HG03442 (cell line): ENCODE measurements around the gene ALKBH5.
A peak's percentile ranks its signal among the peaks of the same experiment; 100 is the strongest.

ENCODE experiments used
- ATAC-seq: cut with Tn5 transposase; IDR thresholded peaks from one replicate; pipeline ENCODE4 v1.9.1; 2021; ENCODE audit warnings: mild to moderate bottlenecking, moderate library complexity; ENCODE audit not compliant: unreplicated experiment

ALKBH5 gene

DNA sequence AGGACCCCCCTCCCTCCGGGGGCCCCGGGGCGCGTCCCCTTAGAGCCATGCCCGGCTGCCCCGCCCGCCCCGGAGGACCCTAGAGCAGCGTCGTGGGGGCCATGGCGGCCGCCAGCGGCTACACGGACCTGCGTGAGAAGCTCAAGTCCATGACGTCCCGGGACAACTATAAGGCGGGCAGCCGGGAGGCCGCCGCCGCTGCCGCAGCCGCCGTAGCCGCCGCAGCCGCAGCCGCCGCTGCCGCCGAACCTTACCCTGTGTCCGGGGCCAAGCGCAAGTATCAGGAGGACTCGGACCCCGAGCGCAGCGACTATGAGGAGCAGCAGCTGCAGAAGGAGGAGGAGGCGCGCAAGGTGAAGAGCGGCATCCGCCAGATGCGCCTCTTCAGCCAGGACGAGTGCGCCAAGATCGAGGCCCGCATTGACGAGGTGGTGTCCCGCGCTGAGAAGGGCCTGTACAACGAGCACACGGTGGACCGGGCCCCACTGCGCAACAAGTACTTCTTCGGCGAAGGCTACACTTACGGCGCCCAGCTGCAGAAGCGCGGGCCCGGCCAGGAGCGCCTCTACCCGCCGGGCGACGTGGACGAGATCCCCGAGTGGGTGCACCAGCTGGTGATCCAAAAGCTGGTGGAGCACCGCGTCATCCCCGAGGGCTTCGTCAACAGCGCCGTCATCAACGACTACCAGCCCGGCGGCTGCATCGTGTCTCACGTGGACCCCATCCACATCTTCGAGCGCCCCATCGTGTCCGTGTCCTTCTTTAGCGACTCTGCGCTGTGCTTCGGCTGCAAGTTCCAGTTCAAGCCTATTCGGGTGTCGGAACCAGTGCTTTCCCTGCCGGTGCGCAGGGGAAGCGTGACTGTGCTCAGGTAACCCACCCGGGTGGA, 759 bp downstream of the ALKBH5 start:
- ATAC-seq, result peak; percentile 5

DNA sequence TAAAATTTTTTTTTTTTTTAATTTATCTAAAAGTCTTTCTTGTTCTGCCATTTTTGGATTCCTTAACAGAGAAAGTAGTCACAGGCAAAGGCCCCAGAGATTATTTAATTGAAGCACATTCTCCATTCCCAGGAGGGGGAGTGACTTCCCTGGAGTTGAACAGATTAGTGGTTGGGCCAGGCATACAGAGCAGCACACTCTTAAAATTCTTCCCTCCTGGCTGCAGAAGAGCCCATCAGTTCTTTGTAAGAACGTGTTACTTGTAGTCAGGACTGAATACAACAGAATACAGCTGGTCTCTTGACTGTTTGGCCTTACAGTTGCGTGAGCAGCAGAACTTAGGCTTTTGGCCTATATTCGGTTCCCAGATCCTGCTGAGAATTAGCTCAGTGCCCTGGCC, 1.8 kb downstream of the ALKBH5 start:
- ATAC-seq, result no peak

DNA sequence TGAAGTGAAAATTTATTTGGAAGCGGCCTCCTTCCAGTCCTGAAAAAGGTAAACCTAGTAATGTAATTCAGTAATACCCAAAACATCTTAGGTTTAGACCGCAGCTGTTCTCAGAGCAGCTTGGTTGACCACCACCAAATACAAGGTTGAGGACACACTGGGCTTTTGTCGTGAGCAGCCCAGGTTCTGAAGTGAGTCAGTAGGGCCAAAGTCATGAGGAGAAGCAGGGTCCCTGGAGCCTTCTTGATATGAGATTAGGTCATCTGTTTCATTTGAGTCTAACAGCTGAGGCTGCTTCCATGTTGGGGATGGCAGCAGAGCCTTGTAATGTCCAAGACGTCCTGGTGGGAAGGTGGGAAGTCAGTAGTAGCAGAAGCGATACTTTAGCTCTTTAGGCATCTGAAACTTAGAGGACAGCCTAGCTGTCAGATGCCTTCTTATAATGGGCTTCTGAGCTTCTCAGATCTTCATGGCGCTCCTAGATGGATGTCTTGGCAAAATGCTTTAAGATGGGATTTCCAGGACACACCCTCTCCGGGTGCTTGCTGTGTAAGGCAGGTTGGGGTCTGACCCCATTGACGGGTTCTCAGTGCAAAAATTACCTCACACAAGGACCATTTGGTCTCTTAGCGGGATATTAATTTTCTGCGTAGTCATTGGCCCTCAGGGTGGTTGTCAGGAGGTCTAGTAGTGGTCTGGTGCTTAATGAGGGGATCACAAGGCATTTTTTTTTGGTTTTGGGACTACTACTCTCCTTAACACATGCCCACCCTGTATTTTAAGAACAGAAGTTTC, 2.4 kb downstream of the ALKBH5 start:
- no peak for ATAC-seq

DNA sequence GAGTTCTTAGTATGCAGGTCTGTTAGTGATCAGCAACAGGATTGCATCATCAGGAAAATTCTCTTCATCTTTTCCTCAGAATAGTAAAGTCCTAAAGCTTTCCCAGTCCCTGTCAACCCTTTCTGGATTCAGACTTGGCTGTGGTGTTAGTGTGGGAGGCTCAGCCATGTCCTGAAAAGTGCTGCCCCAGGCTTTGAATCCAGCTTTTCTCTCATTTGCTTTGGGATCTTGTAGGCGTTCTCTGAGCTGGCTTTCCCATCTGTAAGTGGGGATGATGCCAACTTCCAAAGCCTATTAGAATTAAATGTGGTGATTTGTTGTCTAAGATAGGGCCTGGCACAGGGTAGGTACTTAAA, 3.0 kb downstream of the ALKBH5 start:
- ATAC-seq, result no peak

DNA sequence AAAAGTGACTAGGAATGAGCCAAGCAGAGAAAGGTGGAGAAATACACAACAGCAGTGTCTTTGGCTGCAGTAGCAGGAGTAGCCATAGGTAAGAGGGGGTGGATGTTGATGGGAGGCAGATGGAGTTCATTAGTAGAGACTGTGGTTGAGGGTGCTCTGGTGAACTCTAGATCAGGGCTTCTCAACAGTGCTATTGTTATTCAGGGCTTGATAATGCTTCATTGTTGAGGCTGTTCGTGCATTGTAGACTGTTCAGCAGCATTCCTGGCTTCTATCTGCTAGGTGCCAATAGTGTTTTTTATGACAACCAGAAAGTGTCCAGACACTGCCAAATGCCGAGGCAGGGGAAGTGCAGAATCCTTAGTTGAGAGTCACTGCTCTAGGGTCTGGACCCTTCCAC, 3.6 kb downstream of the ALKBH5 start:
- ATAC-seq, result no peak

DNA sequence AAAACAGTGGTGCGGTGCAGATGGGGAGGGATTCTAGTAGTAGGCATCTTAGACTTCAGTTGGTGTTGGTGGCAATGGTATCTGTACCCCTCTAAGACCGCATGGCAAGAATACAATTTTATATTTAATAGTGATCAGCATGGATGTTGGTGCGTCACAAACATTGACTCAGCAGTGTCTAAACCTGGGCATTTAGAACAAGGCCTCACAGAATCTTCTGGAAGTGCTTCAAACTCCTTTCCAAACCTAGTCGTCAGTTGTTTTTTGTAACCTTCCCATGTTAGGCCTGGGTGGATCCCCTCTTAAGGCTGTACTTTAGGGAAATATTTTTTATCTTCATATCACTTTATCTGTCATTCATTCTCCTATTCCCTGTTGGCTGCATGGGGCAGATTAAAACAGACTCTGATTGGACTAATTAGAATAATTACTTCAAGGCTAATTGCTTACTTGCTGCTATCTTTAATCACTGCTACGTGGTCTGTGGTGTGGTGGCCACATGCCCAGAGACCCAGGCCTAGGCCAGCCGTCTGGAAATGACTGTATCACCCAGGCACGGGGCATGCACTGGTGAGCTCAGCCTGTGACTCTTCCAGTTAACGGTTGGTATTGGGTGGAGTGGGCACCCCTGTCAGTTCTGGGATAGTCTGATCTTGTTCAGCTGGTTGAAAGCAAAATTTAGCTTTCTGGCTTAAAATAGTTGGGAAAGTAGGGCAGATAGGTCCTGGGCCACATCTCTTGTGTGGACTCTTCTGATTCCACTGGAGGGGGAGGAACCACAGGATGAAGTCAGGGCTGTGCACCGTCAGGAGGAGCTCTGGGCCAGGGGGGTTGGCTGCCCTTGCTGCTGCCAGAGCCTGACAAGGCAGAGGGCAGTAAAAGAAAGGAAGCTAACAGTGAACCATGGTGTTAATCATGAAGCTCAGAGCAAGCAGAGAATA, 4.5 kb downstream of the ALKBH5 start:
- no peak for ATAC-seq

DNA sequence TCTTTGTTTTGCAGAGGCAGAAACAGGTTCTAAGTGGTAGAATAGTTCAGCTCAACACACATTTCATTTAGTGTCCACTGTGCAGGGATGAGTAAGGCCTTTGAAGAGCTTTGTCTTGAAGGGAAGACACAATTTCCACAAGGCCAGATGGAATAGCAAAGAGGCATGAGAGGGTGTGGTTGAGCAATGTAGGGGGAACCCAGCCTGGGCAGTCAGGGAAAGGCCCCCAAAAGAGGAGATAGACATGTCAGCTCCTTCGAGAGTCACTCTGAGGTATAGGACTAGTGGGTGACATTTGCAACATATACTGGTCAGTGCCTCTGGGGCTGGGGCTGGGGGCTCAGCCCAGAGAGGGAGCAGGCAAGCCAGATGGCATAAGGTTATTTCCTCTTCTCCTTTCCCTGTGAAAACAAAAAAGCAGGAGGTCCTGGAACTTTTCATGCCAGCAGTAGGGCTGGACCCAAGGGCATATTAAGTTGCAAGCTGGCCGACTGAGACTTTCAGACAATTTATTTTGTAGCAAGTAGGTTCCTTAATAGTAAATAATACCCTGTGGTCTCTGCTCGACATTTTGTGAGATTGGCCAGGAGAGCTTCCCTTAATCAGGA, 7.1 kb downstream of the ALKBH5 start:
- no peak for ATAC-seq

DNA sequence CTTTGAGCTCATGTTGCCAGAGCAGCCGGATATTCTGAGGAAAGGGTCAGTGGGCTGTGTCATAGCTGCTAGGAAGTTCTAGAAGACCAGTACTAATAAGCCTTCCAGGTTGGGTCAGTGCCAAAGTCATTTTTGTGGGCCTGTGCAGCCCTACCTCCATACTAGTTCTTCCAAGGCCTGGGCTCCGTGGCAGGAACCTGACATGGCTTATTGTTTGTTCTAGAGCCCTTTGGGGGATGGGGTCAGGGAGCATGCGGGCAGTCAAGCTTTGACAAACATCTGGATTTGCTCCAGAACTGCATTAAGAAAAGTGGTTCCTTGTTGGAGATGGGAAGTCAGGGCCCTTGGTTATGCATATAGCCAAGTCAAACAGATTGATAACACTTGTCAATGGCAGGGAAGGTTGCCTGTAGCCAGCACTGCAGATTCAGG, 7.6 kb downstream of the ALKBH5 start:
- ATAC-seq, result no peak

DNA sequence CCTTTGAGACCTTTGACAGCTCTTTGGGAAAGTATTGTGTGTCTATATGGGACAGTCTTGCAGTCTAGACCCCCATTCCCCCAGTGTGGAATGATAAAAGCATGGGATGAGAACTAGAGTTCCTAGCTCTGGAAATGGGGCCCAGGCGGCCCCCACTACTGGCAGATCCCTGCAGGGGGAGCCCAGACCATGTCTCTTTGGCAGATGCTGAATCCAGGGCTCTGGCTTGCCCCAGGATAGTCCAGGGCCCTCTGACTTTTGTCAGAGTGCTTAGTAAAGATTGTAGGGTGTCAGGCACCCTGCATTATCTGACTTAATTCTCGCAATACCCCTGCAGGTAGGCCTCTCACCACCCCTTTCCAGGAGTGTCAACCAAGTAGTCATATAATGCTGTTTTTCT, 8.3 kb downstream of the ALKBH5 start:
- ATAC-seq, result no peak

DNA sequence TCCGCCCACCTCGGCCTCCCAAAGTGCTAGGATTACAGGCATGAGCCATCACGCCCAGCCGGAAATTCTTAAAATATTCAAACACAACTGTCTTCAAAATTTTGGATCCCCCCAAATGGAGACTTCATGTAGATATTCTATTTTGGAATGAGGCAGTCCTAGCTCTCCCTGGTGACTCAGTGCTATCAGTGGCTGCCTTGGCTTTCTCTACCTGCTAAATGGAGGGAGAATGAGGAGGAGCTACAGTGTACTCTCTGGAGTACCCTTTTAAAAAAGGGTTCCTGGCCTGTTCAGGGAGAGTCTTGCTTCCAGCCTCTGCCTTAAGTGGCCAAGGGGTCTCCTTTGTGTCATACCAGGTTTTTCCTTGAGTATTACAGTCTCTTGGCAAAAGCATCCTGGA, 10.8 kb downstream of the ALKBH5 start:
- no peak for ATAC-seq

DNA sequence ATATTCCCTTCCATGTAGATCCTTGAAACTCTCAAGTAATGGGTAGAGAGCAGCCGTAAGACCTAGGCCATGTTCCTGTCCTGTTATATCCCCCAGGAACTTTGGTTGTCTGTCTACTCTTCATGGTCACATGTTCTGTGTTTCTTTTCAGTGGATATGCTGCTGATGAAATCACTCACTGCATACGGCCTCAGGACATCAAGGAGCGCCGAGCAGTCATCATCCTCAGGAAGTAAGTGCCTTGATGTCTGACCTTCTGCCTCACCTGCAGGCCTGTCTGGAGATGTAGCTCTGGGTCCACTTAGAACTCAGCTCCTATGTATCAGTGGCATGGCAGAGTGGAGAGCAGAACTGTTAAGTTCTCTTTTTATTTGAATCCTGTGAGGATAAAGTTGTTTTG, 11.2 kb downstream of the ALKBH5 start:
- no peak for ATAC-seq

DNA sequence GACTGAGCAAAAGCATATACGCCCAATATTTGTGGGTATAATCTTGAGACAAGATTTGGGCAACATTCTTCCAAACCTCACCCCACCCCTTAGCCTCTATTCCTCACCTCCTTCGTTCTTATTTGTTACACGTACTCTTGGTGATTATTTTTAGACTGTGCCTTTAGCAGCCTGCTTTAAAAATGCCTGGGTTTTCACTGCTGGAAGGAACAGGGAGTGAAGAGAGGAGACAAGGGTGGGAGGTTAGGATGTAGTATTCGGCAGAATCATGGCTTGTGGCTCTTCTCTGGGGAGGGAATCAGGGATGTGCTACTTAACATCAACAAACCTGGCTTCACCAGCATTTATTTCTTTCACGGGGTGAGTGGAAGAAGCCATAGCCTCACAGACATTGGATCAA, 11.6 kb downstream of the ALKBH5 start:
- ATAC-seq, result no peak

DNA sequence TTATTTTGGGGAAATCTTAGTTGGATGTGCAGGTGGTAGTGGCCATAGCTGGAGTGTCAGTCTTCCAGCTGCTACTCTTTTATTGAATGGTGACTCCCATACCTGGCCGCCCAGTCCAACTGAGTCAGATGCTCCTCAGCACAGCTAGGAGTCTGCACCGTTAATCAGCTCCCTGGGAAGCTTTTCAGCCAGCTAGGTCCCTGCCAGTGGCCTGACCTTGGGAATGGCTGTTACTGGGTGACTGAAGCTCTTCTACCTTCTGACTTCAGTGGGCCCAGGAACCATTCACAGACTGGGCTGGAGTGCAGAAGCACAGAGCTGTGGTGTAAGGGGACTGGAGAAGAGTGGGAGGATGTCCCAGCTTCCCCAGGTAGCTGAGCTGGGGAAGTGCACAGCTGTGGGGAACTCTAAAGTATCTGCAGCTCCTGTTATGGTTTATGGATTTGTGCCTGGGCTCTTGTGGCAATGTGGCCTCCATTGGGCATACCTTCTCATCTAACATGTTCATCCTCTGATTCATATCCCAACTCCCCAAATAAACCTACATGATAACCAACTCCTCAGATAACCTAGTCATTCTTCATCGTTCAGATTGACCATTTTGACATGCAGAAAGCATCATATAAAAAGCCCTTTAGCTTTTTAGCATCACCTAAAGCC, 14.0 kb downstream of the ALKBH5 start:
- no peak for ATAC-seq

DNA sequence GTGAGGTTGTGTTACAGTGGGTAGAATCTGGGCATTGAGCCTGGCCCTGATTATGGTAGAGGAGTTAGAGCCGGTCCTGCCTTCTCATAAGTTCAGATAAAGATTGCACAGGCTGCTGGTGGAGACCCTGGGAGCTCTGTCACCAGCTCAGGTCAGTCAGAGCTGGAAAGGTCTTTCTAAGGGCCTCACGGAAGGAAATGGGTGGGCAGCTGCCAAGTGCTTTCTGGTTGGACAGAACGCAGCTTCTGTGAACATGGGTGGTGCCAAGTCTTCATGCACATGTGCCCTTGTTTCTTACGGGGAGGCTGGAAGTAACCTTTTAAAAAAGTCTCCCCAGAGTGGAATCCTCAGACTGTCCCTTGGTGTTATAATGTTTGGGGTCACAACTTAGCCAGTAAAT, 14.9 kb downstream of the ALKBH5 start:
- ATAC-seq, result no peak

DNA sequence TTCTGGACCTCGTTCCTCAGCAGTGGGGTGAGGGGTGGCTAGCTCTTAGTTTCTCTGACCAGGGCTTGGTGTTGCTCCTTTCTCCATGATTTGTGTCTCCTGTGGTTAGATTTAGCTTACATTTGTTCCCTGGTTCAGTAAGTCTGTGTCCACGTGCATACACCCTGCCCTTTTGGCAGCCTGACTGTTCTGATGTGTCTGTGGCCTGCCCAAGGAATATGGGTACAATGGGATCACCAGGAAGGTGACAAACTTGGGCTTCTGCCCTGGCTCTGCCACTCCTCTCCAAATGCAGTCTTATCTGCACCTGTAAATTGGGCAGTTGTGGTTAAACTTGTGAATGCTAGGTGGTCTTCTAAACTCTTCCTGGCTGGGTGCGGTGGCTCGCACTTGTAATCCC, 17.5 kb downstream of the ALKBH5 start:
- ATAC-seq, result no peak

DNA sequence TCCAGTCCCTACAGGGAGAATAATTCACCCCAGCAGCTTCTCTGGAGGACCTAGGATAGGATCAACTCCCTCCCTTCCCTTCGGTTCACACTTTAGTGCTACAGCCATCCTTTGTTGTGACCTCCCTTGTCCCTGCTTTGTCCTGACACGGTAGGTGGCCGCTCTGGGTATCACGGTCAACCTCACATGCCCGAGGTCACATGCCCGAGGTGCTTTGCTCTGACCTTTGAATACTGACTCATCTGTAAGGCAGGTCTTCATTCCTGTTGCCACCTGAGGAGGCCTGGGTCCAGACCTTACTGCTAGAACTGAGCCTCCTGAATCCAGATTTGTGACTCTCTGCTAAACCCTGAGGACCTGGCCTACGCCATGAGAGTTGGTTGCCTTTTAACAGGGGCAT, 19.7 kb downstream of the ALKBH5 start:
- no peak for ATAC-seq

DNA sequence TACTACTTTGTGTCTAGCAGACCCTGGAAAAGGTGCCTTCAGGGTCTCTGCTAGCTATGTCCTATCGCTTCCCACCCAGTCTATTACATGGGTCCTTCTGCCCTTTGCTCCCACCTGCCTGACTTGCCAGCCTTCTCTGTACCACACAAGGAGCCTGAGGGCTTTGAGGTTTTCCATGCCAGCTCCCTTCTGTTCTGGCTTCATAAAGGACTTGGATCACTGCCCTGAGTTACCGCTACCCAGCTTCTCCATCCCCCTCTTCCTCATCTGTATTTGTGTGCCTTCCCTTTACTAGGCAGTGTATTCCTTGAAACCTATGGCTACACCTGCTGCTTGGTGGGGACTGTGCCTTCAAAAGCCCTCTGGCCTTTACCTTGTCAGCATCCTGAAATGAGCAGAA, 22.2 kb downstream of the ALKBH5 start:
- ATAC-seq, result no peak

DNA sequence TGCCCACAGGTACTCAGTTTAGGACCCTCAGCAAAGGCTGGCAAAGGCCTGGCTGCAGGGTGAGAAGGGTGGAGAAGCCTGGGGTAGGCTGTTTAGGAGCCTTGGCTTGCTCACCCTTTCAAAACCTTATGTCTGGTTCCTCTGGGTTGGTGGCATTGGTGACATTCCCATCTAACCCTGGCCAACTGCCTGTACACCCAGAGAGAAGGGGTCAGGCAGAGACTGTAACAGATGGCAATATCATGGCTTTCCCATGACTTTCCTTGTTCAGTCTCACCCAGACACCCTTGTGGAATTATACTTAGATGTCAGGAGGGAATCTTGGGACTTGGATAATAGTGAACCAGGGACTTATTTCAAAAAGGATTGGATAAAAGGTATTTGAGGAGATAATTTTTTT, 23.3 kb downstream of the ALKBH5 start:
- ATAC-seq, result no peak

DNA sequence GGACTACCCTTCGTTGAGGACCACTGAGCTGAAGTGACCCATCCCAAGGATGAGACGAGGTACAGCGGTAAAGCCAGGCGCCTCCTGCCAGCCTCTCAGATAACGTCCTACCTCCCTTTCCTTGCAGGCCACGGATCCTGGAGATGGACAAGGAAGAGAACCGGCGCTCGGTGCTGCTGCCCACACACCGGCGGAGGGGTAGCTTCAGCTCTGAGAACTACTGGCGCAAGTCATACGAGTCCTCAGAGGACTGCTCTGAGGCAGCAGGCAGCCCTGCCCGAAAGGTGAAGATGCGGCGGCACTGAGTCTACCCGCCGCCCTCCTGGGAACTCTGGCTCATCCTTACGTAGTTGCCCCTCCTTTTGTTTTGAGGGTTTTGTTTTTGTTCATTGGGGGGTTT, 24.5 kb downstream of the ALKBH5 start:
- no peak for ATAC-seq

DNA sequence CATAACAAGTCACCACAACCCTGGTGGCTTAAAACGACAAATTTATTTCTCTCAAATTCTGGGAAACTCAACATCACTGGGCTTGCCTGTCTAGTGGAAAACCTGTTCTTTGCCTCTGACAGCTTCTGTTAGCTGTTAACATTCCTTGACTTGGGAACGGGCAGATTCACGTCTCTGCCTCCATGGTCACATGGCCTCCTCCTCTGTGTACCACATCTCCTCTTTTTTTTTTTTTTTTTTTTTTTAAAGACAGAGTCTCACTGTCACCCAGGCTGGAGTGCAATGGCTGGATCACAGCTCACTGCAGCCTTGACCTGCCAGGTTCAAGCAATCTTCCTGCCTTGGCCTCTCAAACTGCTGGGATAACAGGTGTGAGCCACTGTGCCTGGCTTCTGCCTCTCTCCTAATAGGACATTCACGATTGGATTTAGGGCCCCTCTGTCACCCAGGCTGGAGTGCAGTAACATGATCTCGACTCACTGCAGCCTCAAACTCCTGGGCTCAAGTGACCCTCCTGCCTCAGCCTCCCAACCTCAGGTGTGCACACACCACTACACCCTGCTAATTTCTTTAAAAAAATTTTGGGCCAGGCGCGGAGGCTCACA, 30.1 kb downstream of the ALKBH5 start:
- no peak for ATAC-seq
